ENCODE measurements around the gene UXT. TPM values are rescaled to one million over a fixed set of nuclear protein-coding genes. Genes with fewer than 3 reads are reported as not detected.
"Not testable (repeated sequence)": the region's sequence is repeated elsewhere in the genome, so short reads cannot be mapped to it uniquely, and the experiment has no call there.

UXT gene
- polyA plus RNA-seq, 1 donor, result 168 TPM

DNA sequence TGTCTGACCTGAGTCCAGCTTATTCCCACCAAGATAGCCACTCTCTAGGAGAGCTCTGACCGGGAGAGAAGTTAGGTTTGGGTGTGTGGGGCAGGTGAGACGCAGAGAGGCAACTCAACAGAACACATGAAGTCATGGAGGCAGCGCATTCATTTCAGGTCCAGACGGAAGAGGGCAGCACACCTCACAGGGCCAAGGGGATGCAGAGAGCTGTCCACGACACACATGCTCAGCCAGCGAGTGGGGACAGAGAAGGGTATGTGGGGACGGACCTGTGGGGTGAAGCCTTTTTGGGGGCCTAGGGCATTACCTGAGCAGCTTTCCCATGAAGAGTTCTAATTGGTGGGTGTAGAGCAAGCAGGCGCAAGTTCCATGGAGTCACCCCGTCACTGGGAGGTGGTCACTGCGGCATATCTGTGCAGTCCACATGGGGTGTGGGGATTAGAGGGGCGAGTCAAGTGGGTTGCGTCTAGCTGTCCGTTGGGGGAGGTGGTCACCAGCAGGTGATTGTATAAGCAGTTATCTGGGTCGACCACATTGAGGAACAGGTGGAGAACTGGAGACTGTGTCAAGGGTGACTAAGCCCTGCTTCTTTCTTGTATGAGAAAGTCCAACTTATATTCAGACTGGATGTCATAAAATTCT, 24.3 kb upstream of the UXT start:
- H3K27me3 ChIP-seq (ENCODE audit: control insufficient read depth, insufficient read depth, low read length), result no peaks in the 10 kb centered on the region

DNA sequence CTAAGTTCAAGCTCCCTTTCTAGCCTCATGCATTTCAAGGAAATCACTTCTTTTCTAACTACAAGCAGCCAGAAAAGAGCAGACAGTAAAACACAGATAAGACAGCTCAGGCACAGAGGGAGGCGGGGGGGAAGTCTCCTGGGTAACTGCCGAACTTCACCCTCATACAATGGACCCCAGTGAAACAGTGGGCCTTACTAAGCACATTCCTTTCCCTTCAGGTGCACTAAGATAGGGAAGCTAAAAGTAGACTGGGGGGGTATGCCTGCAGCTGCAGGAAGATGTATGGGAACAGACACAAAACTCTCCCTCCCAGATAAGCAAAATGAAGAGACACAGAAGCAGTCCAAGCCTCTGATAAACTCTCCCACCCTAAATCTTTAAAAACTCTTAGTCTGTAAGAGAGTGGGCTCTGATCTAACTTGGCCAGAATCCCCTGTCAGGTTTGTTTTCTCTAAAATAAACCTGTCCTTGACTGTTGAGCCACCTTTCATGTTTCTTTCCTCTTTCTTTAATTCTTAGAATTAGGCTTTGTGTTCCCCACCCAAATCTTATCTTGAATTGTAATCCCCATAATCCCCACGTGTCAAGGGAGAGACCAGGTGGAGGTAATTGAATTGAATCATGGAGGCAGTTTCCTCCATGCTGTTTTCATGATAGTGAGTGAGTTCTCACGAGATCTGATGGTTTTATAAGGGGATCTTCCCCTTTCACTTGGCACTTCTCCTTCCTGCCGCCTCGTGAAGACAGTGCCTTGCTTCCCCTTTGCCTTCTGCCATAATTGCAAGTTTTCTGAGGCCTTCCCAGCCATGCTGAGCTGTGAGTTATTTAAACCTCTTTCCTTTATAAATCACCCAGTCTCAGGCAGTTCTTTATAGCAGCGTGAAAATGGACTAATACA, 17.2 kb upstream of the UXT start:
- no CpG with 5 or more reads among the region's 7 CpGs for WGBS (ENCODE audit: insufficient coverage, low lambda C conversion rate)
- peak in 1 of 2 donors; percentile 46 for DNase-seq
- H3K27ac ChIP-seq (ENCODE audit: low read length), result peak overlapping the region; percentile 57
- not testable (repeated sequence) for H3K4me3 ChIP-seq (ENCODE audit: low read length); H3K9me3 ChIP-seq (ENCODE audit: control insufficient read depth, low read depth, low read length); H3K4me1 ChIP-seq (ENCODE audit: control insufficient read depth, insufficient read depth, low read length); H3K36me3 ChIP-seq (ENCODE audit: control insufficient read depth, insufficient read depth, low read length); H3K27me3 ChIP-seq (ENCODE audit: control insufficient read depth, insufficient read depth, low read length)

More for the DNA sequence above, 24.3 kb upstream of the UXT start:
- DNase-seq, result no peak
- no CpG with 5 or more reads among the region's 14 CpGs for WGBS (ENCODE audit: insufficient coverage, low lambda C conversion rate)
- H3K27ac ChIP-seq (ENCODE audit: low read length), result no peak overlapping the region
- H3K9me3 ChIP-seq (ENCODE audit: control insufficient read depth, low read depth, low read length), result no peaks in the 10 kb centered on the region
- H3K4me1 ChIP-seq (ENCODE audit: control insufficient read depth, insufficient read depth, low read length), result no peaks in the 10 kb centered on the region
- no peak overlapping the region for H3K4me3 ChIP-seq (ENCODE audit: low read length)
- H3K36me3 ChIP-seq (ENCODE audit: control insufficient read depth, insufficient read depth, low read length), result no peaks in the 10 kb centered on the region

DNA sequence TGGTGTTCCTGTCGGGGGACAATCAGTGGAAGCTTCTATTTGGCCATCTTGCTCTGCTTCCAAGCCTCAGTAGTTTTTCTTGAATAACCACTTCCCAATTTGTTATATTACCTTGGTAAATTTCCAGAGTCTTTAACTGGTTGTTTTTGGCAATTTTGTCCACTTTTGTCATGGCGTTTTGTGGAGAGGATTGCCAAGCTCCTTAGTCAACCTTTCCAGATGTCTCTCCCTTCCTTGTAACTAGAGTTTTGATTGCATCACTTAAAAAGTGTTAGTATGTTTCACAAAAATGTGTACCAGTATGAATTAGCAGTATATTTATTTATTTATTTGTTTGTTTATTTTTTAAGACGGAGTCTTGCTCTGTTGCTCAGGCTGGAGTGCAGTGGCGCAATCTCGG, 15.8 kb upstream of the UXT start:
- peaks cover 2% of the 10 kb centered on the region for H3K4me1 ChIP-seq (ENCODE audit: control insufficient read depth, insufficient read depth, low read length)
- H3K27me3 ChIP-seq (ENCODE audit: control insufficient read depth, insufficient read depth, low read length), result no peaks in the 10 kb centered on the region
- no peak overlapping the region for H3K27ac ChIP-seq (ENCODE audit: low read length)
- H3K36me3 ChIP-seq (ENCODE audit: control insufficient read depth, insufficient read depth, low read length), result no peaks in the 10 kb centered on the region
- H3K9me3 ChIP-seq (ENCODE audit: control insufficient read depth, low read depth, low read length), result no peaks in the 10 kb centered on the region
- no peak for DNase-seq
- no peak overlapping the region for H3K4me3 ChIP-seq (ENCODE audit: low read length)
- no CpG with 5 or more reads among the region's 5 CpGs for WGBS (ENCODE audit: insufficient coverage, low lambda C conversion rate)

DNA sequence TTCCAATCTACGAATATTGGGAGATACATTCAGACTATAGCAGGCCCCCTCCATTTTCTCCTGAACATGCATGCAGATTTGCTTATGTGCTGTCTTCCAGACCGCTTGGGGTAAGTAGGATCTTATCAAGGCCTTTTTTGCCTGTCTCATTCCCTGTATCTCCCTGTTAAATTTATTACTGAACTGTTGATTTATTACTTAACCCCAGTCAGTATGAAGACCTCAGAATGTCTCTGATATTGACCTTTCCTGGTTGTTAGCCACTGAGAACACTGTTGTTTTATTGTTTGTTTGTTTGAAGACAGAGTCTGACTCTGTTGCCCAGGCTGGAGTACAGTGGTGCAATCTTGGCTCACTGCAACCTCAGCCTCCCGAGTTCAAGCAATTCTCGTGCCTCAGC, 6.8 kb upstream of the UXT start:
- DNase-seq; H3K4me3 ChIP-seq (ENCODE audit: low read length); H3K36me3 ChIP-seq (ENCODE audit: control insufficient read depth, insufficient read depth, low read length); H3K27me3 ChIP-seq (ENCODE audit: control insufficient read depth, insufficient read depth, low read length); H3K4me1 ChIP-seq (ENCODE audit: control insufficient read depth, insufficient read depth, low read length); H3K9me3 ChIP-seq (ENCODE audit: control insufficient read depth, low read depth, low read length); H3K27ac ChIP-seq (ENCODE audit: low read length): not testable (repeated sequence)
- WGBS (ENCODE audit: insufficient coverage, low lambda C conversion rate), result no CpG with 5 or more reads among the region's 4 CpGs

DNA sequence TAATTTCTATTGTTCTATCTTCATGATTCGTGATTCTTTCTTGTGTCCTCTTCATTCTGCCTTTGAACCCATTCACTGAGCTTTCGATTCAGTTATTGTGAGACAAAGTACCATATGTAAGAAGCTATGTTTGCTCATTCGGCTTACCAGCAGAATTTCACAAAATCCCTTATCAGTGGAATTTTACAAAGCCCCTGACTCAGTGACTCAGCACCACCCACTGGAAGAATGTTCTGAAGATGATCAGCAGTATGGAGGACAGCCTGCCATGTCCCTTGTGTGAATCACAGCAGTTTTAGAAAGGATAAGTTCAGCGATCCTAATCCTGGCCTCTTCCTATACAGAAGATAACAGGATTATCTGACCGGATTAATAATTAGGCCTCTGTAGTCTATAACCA, 5.8 kb upstream of the UXT start:
- no peaks in the 10 kb centered on the region for H3K4me1 ChIP-seq (ENCODE audit: control insufficient read depth, insufficient read depth, low read length)

DNA sequence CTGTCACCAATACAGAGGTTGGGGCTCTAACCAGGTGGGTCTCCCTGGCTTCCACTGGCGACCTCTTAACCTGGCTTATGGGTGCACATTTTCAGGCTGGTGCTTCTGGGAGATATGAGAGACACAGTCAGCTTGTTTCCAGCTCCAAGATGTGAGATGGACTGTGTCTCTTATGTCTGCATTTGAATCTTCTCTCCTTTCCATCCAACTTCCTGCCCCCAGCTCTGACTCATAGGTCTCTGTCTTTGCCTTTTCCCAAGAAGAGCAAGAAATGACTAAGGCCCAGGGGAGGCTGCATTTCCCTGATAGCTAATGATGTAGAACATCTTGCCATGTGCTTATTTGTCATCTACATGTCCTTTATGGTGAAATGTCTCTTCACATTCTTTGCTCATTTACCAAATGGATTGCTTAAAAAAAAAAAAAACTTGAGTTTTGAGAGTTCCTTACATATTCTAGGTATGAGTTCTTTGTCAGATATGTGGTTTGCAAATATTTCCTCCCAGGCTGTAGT, 3.2 kb upstream of the UXT start:
- no CpG with 5 or more reads among the region's 1 CpG for WGBS (ENCODE audit: insufficient coverage, low lambda C conversion rate)
- H3K27me3 ChIP-seq (ENCODE audit: control insufficient read depth, insufficient read depth, low read length), result no peaks in the 10 kb centered on the region
- no peaks in the 10 kb centered on the region for H3K9me3 ChIP-seq (ENCODE audit: control insufficient read depth, low read depth, low read length)
- H3K4me1 ChIP-seq (ENCODE audit: control insufficient read depth, insufficient read depth, low read length), result no peaks in the 10 kb centered on the region
- no peak overlapping the region for H3K27ac ChIP-seq (ENCODE audit: low read length)
- H3K36me3 ChIP-seq (ENCODE audit: control insufficient read depth, insufficient read depth, low read length), result peaks cover 6% of the 10 kb centered on the region
- no peak for DNase-seq
- no peak overlapping the region for H3K4me3 ChIP-seq (ENCODE audit: low read length)

More for the DNA sequence above, 5.8 kb upstream of the UXT start:
- Histone ChIP-seq H3K9me3 (ENCODE audit: control insufficient read depth, low read depth, low read length) (no peaks in the 10 kb centered on the region), H3K4me3 (ENCODE audit: low read length) (no peak overlapping the region), H3K27me3 (ENCODE audit: control insufficient read depth, insufficient read depth, low read length) (no peaks in the 10 kb centered on the region), H3K36me3 (ENCODE audit: control insufficient read depth, insufficient read depth, low read length) (no peaks in the 10 kb centered on the region), H3K27ac (ENCODE audit: low read length) (no peak overlapping the region)
- no CpG with 5 or more reads among the region's 5 CpGs for WGBS (ENCODE audit: insufficient coverage, low lambda C conversion rate)
- no peak for DNase-seq

DNA sequence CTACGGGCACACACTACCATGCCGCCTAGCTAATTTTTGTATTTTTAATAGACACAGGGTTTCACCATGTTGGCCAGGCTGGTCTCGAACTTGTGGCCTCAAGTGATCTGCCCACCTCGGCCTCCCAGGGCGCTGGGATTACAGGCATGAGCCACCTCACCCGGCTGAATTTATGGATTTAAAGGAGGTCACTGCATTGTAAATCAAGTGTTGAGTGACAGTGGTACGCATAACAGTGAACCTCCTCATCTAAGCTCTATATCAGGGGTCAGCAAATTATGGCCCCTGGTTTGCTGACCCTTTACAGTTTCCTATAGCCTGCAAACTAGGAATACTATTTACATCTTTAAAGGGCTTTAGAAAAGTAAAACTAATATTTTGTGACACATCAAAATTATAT, 2.6 kb upstream of the UXT start:
- WGBS (ENCODE audit: insufficient coverage, low lambda C conversion rate), result no CpG with 5 or more reads among the region's 7 CpGs
- H3K27ac ChIP-seq (ENCODE audit: low read length), result no peak overlapping the region

DNA sequence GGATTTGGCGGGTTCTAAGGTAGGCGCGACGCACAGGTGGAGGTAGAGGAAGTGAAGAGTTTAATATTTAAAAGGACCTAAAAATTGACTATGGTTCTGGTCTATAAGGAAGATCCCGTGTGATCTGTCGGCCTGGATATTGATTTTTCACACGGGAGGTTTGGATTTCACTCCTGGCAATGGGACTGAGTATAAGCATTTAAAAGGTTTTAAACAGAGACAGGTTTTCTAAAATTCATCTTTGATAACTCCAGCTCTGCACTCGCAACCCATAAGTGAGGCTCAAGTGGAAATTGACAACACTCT, 394 bp upstream of the UXT start:
- Histone ChIP-seq H3K27ac (ENCODE audit: low read length) (peak overlapping the region; percentile 100), H3K4me3 (ENCODE audit: low read length) (peak overlapping the region; percentile 90), H3K4me1 (ENCODE audit: control insufficient read depth, insufficient read depth, low read length) (no peaks in the 10 kb centered on the region), H3K36me3 (ENCODE audit: control insufficient read depth, insufficient read depth, low read length) (peaks cover 25% of the 10 kb centered on the region), H3K27me3 (ENCODE audit: control insufficient read depth, insufficient read depth, low read length) (no peaks in the 10 kb centered on the region), H3K9me3 (ENCODE audit: control insufficient read depth, low read depth, low read length) (no peaks in the 10 kb centered on the region)
- no peak for DNase-seq
- WGBS (ENCODE audit: insufficient coverage, low lambda C conversion rate), result no CpG with 5 or more reads among the region's 8 CpGs

More for the DNA sequence above, 2.6 kb upstream of the UXT start:
- DNase-seq, result no peak
- Histone ChIP-seq H3K4me3 (ENCODE audit: low read length) (no peak overlapping the region), H3K4me1 (ENCODE audit: control insufficient read depth, insufficient read depth, low read length) (no peaks in the 10 kb centered on the region), H3K36me3 (ENCODE audit: control insufficient read depth, insufficient read depth, low read length) (peaks cover 11% of the 10 kb centered on the region), H3K27me3 (ENCODE audit: control insufficient read depth, insufficient read depth, low read length) (no peaks in the 10 kb centered on the region), H3K9me3 (ENCODE audit: control insufficient read depth, low read depth, low read length) (no peaks in the 10 kb centered on the region)

DNA sequence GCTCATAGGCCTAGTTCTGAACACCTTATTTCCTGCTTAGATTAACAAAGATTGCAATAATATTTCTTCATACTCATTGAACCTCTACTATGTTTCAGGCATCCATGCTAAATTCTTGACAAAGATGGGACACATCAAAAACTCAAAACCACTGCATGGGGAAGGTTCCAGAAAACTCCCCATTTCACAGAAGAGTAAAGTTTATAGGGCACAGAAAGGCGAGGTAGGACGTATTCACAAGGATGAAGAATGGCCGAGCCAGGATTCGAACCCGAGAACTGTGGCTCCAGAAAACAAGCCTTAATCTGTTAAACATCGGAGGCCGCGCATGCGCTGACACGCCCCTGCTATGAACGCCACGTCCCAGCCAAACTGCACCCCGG, 688 bp downstream of the UXT start:
- Histone ChIP-seq H3K36me3 (ENCODE audit: control insufficient read depth, insufficient read depth, low read length) (peaks cover 29% of the 10 kb centered on the region), H3K4me1 (ENCODE audit: control insufficient read depth, insufficient read depth, low read length) (no peaks in the 10 kb centered on the region), H3K4me3 (ENCODE audit: low read length) (peak overlapping the region; percentile 90), H3K27me3 (ENCODE audit: control insufficient read depth, insufficient read depth, low read length) (no peaks in the 10 kb centered on the region), H3K27ac (ENCODE audit: low read length) (peak overlapping the region; percentile 100), H3K9me3 (ENCODE audit: control insufficient read depth, low read depth, low read length) (no peaks in the 10 kb centered on the region)
- WGBS (ENCODE audit: insufficient coverage, low lambda C conversion rate), result no CpG with 5 or more reads among the region's 13 CpGs
- no peak for DNase-seq

DNA sequence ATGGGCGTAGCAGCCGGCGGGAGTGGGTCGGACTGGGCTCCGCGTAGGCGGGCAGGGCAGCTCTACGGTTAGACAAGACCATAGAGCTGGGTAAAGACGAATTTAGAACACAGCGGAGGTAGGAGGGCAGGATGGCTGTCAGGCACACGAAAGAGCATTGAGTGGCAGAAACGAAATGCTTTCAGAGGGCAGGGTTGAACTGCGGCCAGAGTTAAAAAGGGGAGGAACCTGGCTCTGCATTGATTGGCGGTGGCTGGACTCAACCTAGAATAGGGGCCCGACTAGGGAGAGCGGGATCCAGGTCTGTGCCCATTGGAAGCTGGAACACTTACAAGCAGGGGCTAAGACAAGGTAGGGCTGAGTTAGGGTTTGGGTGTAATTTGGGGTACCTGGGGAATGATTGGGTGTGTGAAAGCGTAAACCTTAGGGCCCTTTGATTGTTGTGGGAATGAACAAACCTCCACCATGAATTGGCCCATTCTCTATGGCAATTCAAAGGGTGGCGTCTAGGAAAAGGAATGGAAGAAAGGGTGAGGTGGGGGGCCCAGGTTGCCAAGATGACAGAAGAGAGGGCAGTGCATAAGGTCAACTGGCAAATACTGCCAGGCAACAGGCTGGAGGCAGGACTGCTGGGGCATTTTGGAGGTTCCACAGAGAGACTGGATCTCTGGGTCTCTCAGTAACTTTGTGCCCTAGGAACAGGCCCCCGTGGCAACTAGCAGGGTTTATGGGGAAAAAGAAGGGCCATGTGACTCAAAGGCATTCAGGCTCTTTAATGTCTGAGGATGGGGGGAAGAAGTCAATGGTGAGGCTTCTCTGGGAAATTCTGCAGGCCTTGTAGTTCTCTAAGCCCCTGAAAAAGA, 7.7 kb downstream of the UXT start:
- peaks cover 25% of the 10 kb centered on the region for H3K36me3 ChIP-seq (ENCODE audit: control insufficient read depth, insufficient read depth, low read length)
- H3K4me3 ChIP-seq (ENCODE audit: low read length), result peak overlapping the region; percentile 48
- DNase-seq, result peak in 1 of 2 donors; percentile 15
- H3K27me3 ChIP-seq (ENCODE audit: control insufficient read depth, insufficient read depth, low read length), result no peaks in the 10 kb centered on the region
- H3K4me1 ChIP-seq (ENCODE audit: control insufficient read depth, insufficient read depth, low read length), result peaks cover 14% of the 10 kb centered on the region
- WGBS (ENCODE audit: insufficient coverage, low lambda C conversion rate), result no CpG with 5 or more reads among the region's 19 CpGs
- H3K27ac ChIP-seq (ENCODE audit: low read length), result peak overlapping the region; percentile 86
- H3K9me3 ChIP-seq (ENCODE audit: control insufficient read depth, low read depth, low read length), result no peaks in the 10 kb centered on the region
